ENCODE data around the gene CRISPLD2. TPM values are rescaled to one million over a fixed set of nuclear protein-coding genes. Genes with fewer than 3 reads are reported as not detected.

Gene CRISPLD2
- total RNA-seq, 1 experiment from 2014 or later, result 6.5 TPM

GRCh38 chr16:84821728-84822689 lies 2.2 kb downstream of the CRISPLD2 start:
- no peak for TF ChIP-seq CTCF (IDR thresholded peaks at IDR 0.05; ENCODE audit: unreplicated experiment)
- Mint-ChIP-seq H3K36me3 (ENCODE audit: insufficient read depth, unreplicated experiment) (peaks cover 17% of the 10 kb centered on the region), H3K4me3 (ENCODE audit: low read depth, unreplicated experiment) (no peak overlapping the region), H3K9me3 (ENCODE audit: low read depth, unreplicated experiment) (no peaks in the 10 kb centered on the region), H3K27me3 (ENCODE audit: unreplicated experiment) (peaks cover 85% of the 10 kb centered on the region), H3K27ac (ENCODE audit: unreplicated experiment) (no peak overlapping the region), H3K4me1 (ENCODE audit: low read depth, unreplicated experiment) (peaks cover 24% of the 10 kb centered on the region)
- BruUV-seq (replicated peaks), result no TSS peak
- CTCF ChIA-PET, result no interaction called here
- DNase-seq, result no peak
- intact Hi-C loops (cut with micrococcal nuclease; ENCODE audit: unreplicated experiment), result no loop called here

- peaks cover 84% of the 10 kb centered on the region for H3K27me3 Mint-ChIP-seq (ENCODE audit: unreplicated experiment)
- CTCF ChIA-PET, result no interaction called here
Measured at GRCh38 chr16:84822990-84823389, 3.2 kb downstream of the CRISPLD2 start.

GRCh38 chr16:84823484-84823883 lies 3.7 kb downstream of the CRISPLD2 start:
- no peak for TF ChIP-seq CTCF (IDR thresholded peaks at IDR 0.05; ENCODE audit: unreplicated experiment)
- H3K36me3 Mint-ChIP-seq (ENCODE audit: insufficient read depth, unreplicated experiment), result peaks cover 17% of the 10 kb centered on the region
- peaks cover 23% of the 10 kb centered on the region for H3K4me1 Mint-ChIP-seq (ENCODE audit: low read depth, unreplicated experiment)
- no peak overlapping the region for H3K27ac Mint-ChIP-seq (ENCODE audit: unreplicated experiment)
- no TSS peak for BruUV-seq (replicated peaks)
- DNase-seq, result no peak
- intact Hi-C loops (cut with micrococcal nuclease; ENCODE audit: unreplicated experiment), result no loop called here
- H3K4me3 Mint-ChIP-seq (ENCODE audit: low read depth, unreplicated experiment), result no peak overlapping the region
- H3K9me3 Mint-ChIP-seq (ENCODE audit: low read depth, unreplicated experiment), result no peaks in the 10 kb centered on the region
- CTCF ChIA-PET, result no interaction called here
- H3K27me3 Mint-ChIP-seq (ENCODE audit: unreplicated experiment), result peaks cover 84% of the 10 kb centered on the region

More at GRCh38 chr16:84822990-84823389, 3.2 kb downstream of the CRISPLD2 start:
- H3K27ac Mint-ChIP-seq (ENCODE audit: unreplicated experiment), result no peak overlapping the region
- H3K9me3 Mint-ChIP-seq (ENCODE audit: low read depth, unreplicated experiment), result no peaks in the 10 kb centered on the region
- intact Hi-C loops (cut with micrococcal nuclease; ENCODE audit: unreplicated experiment), result no loop called here
- no TSS peak for BruUV-seq (replicated peaks)
- peaks cover 24% of the 10 kb centered on the region for H3K4me1 Mint-ChIP-seq (ENCODE audit: low read depth, unreplicated experiment)
- no peak for TF ChIP-seq CTCF (IDR thresholded peaks at IDR 0.05; ENCODE audit: unreplicated experiment)
- DNase-seq, result no peak
- H3K4me3 Mint-ChIP-seq (ENCODE audit: low read depth, unreplicated experiment), result no peak overlapping the region
- H3K36me3 Mint-ChIP-seq (ENCODE audit: insufficient read depth, unreplicated experiment), result peaks cover 17% of the 10 kb centered on the region

GRCh38 chr16:84823926-84824325 lies 4.1 kb downstream of the CRISPLD2 start:
- CTCF ChIA-PET, result no interaction called here
- Mint-ChIP-seq H3K4me1 (ENCODE audit: low read depth, unreplicated experiment) (peaks cover 18% of the 10 kb centered on the region), H3K27me3 (ENCODE audit: unreplicated experiment) (peaks cover 84% of the 10 kb centered on the region), H3K36me3 (ENCODE audit: insufficient read depth, unreplicated experiment) (peaks cover 14% of the 10 kb centered on the region), H3K9me3 (ENCODE audit: low read depth, unreplicated experiment) (no peaks in the 10 kb centered on the region), H3K4me3 (ENCODE audit: low read depth, unreplicated experiment) (no peak overlapping the region), H3K27ac (ENCODE audit: unreplicated experiment) (no peak overlapping the region)
- DNase-seq, result no peak
- intact Hi-C loops (cut with micrococcal nuclease; ENCODE audit: unreplicated experiment), result no loop called here
- no TSS peak for BruUV-seq (replicated peaks)
- no peak for TF ChIP-seq CTCF (IDR thresholded peaks at IDR 0.05; ENCODE audit: unreplicated experiment)

All from Calu3 (cell line).